ENCODE data around the gene GJB6.
A peak's percentile ranks its signal among the peaks of the same experiment; 100 is the strongest.

The GJB6 gene

GRCh38 chr13:20230913-20231838, 943 bp downstream of the GJB6 start:
- H4K20me1 ChIP-seq, result peaks cover 6% of the 10 kb centered on the region; the same call in 1 of the 2 replicates
- no peaks in the 10 kb centered on the region for H3K36me3 ChIP-seq
- H3K4me1 ChIP-seq, result peaks cover 7% of the 10 kb centered on the region
- peaks cover 46% of the 10 kb centered on the region for H3K27me3 ChIP-seq
- H3K4me3 ChIP-seq, result peak overlapping the region; percentile 46; the same call in 1 of the 2 replicates
- H3K4me2 ChIP-seq, result no peak overlapping the region
- peaks cover 21% of the 10 kb centered on the region for H3K9me3 ChIP-seq
- no peak overlapping the region for H3K27ac ChIP-seq
- no peak overlapping the region for H3K9ac ChIP-seq
- TF ChIP-seq Cebpa-rat (IDR thresholded peaks at IDR 0.05), result no peak

GRCh38 chr13:20227730-20228129, 4.4 kb downstream of the GJB6 start:
- H3K36me3 ChIP-seq, result no peaks in the 10 kb centered on the region
- H3K4me3 ChIP-seq, result no peak overlapping the region
- H3K9ac ChIP-seq, result no peak overlapping the region
- peaks cover 6% of the 10 kb centered on the region; the same call in 1 of the 2 replicates for H4K20me1 ChIP-seq
- H3K4me1 ChIP-seq, result peaks cover 7% of the 10 kb centered on the region
- H3K27me3 ChIP-seq, result peaks cover 31% of the 10 kb centered on the region
- no peak overlapping the region for H3K27ac ChIP-seq
- TF ChIP-seq Cebpa-rat (IDR thresholded peaks at IDR 0.05), result no peak
- H3K4me2 ChIP-seq, result no peak overlapping the region
- peaks cover 17% of the 10 kb centered on the region for H3K9me3 ChIP-seq

GRCh38 chr13:20227288-20227687, 4.8 kb downstream of the GJB6 start:
- no peak overlapping the region for H3K27ac ChIP-seq
- no peak for TF ChIP-seq Cebpa-rat (IDR thresholded peaks at IDR 0.05)
- H3K9me3 ChIP-seq, result peaks cover 12% of the 10 kb centered on the region
- H3K4me3 ChIP-seq, result no peak overlapping the region
- peaks cover 6% of the 10 kb centered on the region; the same call in 1 of the 2 replicates for H4K20me1 ChIP-seq
- peaks cover 3% of the 10 kb centered on the region for H3K4me1 ChIP-seq
- no peaks in the 10 kb centered on the region for H3K36me3 ChIP-seq
- H3K27me3 ChIP-seq, result peaks cover 26% of the 10 kb centered on the region
- no peak overlapping the region for H3K9ac ChIP-seq
- no peak overlapping the region for H3K4me2 ChIP-seq

- no peak overlapping the region for H3K4me3 ChIP-seq
Observed at GRCh38 chr13:20222553-20222952, 9.6 kb downstream of the GJB6 start.

GRCh38 chr13:20221772-20222171, 10.3 kb downstream of the GJB6 start:
- Histone ChIP-seq H3K4me2 (no peak overlapping the region), H3K36me3 (no peaks in the 10 kb centered on the region), H3K27me3 (no peaks in the 10 kb centered on the region), H3K4me1 (no peaks in the 10 kb centered on the region), H3K9ac (no peak overlapping the region), H3K9me3 (no peaks in the 10 kb centered on the region), H4K20me1 (no peaks in the 10 kb centered on the region), H3K4me3 (no peak overlapping the region), H3K27ac (no peak overlapping the region)
- no peak for TF ChIP-seq Cebpa-rat (IDR thresholded peaks at IDR 0.05)

More at GRCh38 chr13:20222553-20222952, 9.6 kb downstream of the GJB6 start:
- Histone ChIP-seq H3K4me1 (no peaks in the 10 kb centered on the region), H3K9me3 (no peaks in the 10 kb centered on the region), H3K36me3 (no peaks in the 10 kb centered on the region), H3K9ac (no peak overlapping the region), H3K27me3 (no peaks in the 10 kb centered on the region), H3K4me2 (no peak overlapping the region), H4K20me1 (no peaks in the 10 kb centered on the region), H3K27ac (no peak overlapping the region)
- TF ChIP-seq Cebpa-rat (IDR thresholded peaks at IDR 0.05), result no peak

- Histone ChIP-seq H3K4me1 (no peaks in the 10 kb centered on the region), H3K36me3 (no peaks in the 10 kb centered on the region), H3K9me3 (no peaks in the 10 kb centered on the region), H3K4me3 (no peak overlapping the region), H3K27ac (no peak overlapping the region), H3K27me3 (no peaks in the 10 kb centered on the region), H4K20me1 (no peaks in the 10 kb centered on the region), H3K9ac (no peak overlapping the region), H3K4me2 (no peak overlapping the region)
- no peak for TF ChIP-seq Cebpa-rat (IDR thresholded peaks at IDR 0.05)
Observed at GRCh38 chr13:20219577-20219976, 12.5 kb downstream of the GJB6 start.

- Histone ChIP-seq H3K9me3 (peaks cover 17% of the 10 kb centered on the region; the same call in 1 of the 2 replicates), H3K36me3 (no peaks in the 10 kb centered on the region), H3K4me2 (no peak overlapping the region), H3K4me3 (no peak overlapping the region), H3K9ac (no peak overlapping the region), H3K4me1 (no peaks in the 10 kb centered on the region), H4K20me1 (no peaks in the 10 kb centered on the region), H3K27me3 (no peaks in the 10 kb centered on the region), H3K27ac (no peak overlapping the region)
- no peak for TF ChIP-seq Cebpa-rat (IDR thresholded peaks at IDR 0.05)
Observed at GRCh38 chr13:20217168-20217567, 15.0 kb downstream of the GJB6 start.

GRCh38 chr13:20209948-20210347, 22.2 kb downstream of the GJB6 start:
- no peak for TF ChIP-seq Cebpa-rat (IDR thresholded peaks at IDR 0.05)

GRCh38 chr13:20206698-20207235, 25.4 kb downstream of the GJB6 start:
- Histone ChIP-seq H3K27me3 (no peaks in the 10 kb centered on the region), H3K36me3 (no peaks in the 10 kb centered on the region), H3K4me3 (no peak overlapping the region), H3K4me2 (peak overlapping the region; percentile 50), H3K9ac (no peak overlapping the region), H4K20me1 (no peaks in the 10 kb centered on the region), H3K4me1 (peaks cover 11% of the 10 kb centered on the region), H3K27ac (no peak overlapping the region), H3K9me3 (no peaks in the 10 kb centered on the region)
- no peak for TF ChIP-seq Cebpa-rat (IDR thresholded peaks at IDR 0.05)

More at GRCh38 chr13:20209948-20210347, 22.2 kb downstream of the GJB6 start:
- Histone ChIP-seq H3K4me2 (no peak overlapping the region), H4K20me1 (no peaks in the 10 kb centered on the region), H3K4me1 (peaks cover 11% of the 10 kb centered on the region), H3K27ac (no peak overlapping the region), H3K9ac (no peak overlapping the region), H3K4me3 (no peak overlapping the region), H3K9me3 (peaks cover 17% of the 10 kb centered on the region; the same call in 1 of the 2 replicates), H3K27me3 (no peaks in the 10 kb centered on the region), H3K36me3 (no peaks in the 10 kb centered on the region)

- H3K4me2 ChIP-seq, result peak overlapping the region; percentile 50
- no peak overlapping the region for H3K9ac ChIP-seq
- H3K27ac ChIP-seq, result no peak overlapping the region
- H4K20me1 ChIP-seq, result no peaks in the 10 kb centered on the region
- H3K4me1 ChIP-seq, result peaks cover 11% of the 10 kb centered on the region
- no peak for TF ChIP-seq Cebpa-rat (IDR thresholded peaks at IDR 0.05)
- no peaks in the 10 kb centered on the region for H3K36me3 ChIP-seq
- no peaks in the 10 kb centered on the region for H3K9me3 ChIP-seq
- no peaks in the 10 kb centered on the region for H3K27me3 ChIP-seq
- H3K4me3 ChIP-seq, result no peak overlapping the region
Observed at GRCh38 chr13:20206065-20206697, 25.9 kb downstream of the GJB6 start.
